Heart left ventricle (tissue), 16 donors: ENCODE results near the gene ATM. TPM values are rescaled to one million over a fixed set of nuclear protein-coding genes. Genes with fewer than 3 reads are reported as not detected.

ENCODE experiments used
- ATAC-seq, 4 donors: fragments of 200-7000 bp; cut with Tn5 transposase; one replicate each; pipeline ENCODE4 v1.9.1; 2020 to 2022; ENCODE audit warnings: moderate library complexity in 4 of 4, mild to moderate bottlenecking in 3 of 4, moderate number of reproducible peaks in 1 of 4
- DNase-seq, 5 donors: peaks; one replicate each; pipeline ENCODE4 v3.0.0-alpha.2; 2020
- H3K27ac ChIP-seq, 12 donors: fragments of 200-600 bp; sonication (generic) in 4 of 12; one replicate each; pipeline versions ENCODE4 v1.5.0 to v1.8.0; 2016 to 2022; ENCODE audit warnings: mild to moderate bottlenecking in 2 of 12
- H3K27me3 ChIP-seq, 9 donors: fragments of 200-600 bp; sonication (generic) in 2 of 9; one replicate each; pipeline versions ENCODE4 v1.5.1 to v1.8.0; 2016 to 2022; ENCODE audit warnings: mild to moderate bottlenecking in 3 of 9
- H3K36me3 ChIP-seq, 9 donors: fragments of 200-600 bp; sonication (generic) in 2 of 9; one replicate each; pipeline versions ENCODE4 v1.5.0 to v1.8.0; 2018 to 2022; ENCODE audit warnings: mild to moderate bottlenecking in 2 of 9
- H3K4me1 ChIP-seq, 12 donors: fragments of 200-600 bp; sonication (generic) in 4 of 12; one replicate each; pipeline versions ENCODE4 v1.5.0 to v1.8.0; 2016 to 2022; ENCODE audit warnings: mild to moderate bottlenecking in 3 of 12
- H3K4me3 ChIP-seq, 12 donors: fragments of 200-600 bp; sonication (generic) in 4 of 12; one replicate each; pipeline versions ENCODE4 v1.5.0 to v1.8.0; 2017 to 2022; ENCODE audit warnings: mild to moderate bottlenecking in 9 of 12, moderate library complexity in 4 of 12
- H3K9me3 ChIP-seq, 12 donors: fragments of 200-600 bp; sonication (generic) in 4 of 12; one replicate each; pipeline versions ENCODE4 v1.5.0 to v1.8.0; 2016 to 2022; ENCODE audit warnings: mild to moderate bottlenecking in 1 of 12
- CTCF ChIP-seq, 12 donors: fragments of 200-600 bp; sonication (generic) in 4 of 12; IDR thresholded peaks; one replicate each; pipeline versions ENCODE4 v1.5.0 to v1.8.0; 2018 to 2022; ENCODE audit warnings: antibody characterized with exemption in 12 of 12, mild to moderate bottlenecking in 5 of 12
- POLR2A ChIP-seq, 2 donors: fragments of 450-650 bp; IDR thresholded peaks; one replicate each; pipeline ENCODE4 v1.6.1; 2017; ENCODE audit warnings: antibody characterized with exemption in 2 of 2, mild to moderate bottlenecking in 2 of 2, moderate library complexity in 2 of 2
- WGBS, 4 donors: extraction: QIAGEN DNeasy Blood & Tissue Kit in 2 of 4; methylation state at CpG; one replicate each; pipeline versions ENCODE4 v1.1.5 to v1.1.7; 2013 to 2018; 5-methylcytosine and 5-hydroxymethylcytosine counted together
- intact Hi-C, 10 donors: fragments of 100-400 bp; cut with DNase I; formaldehyde crosslinking; loops; one replicate each; pipeline versions ENCODE4 v1.11.1 to v1.14.2; 2022
- polyA plus RNA-seq, 2 donors: library from polyadenylated mRNA; stranded (reverse); fragments of 200-250 nt; gene quantifications; one replicate each; pipeline ENCODE4 v1.2.3, GENCODE V29; 2013
- total RNA-seq, 9 donors: library from RNA; depleted of rRNA in 2 of 9; stranded (reverse); fragments of >200 nt in 2 of 9; fragmentation: NEBNext Ultra II Directional in 3 of 9; extraction: Animal tissue kit (Norgen Biotek cat#: 25700) in 3 of 9; gene quantifications; one replicate each; pipeline versions ENCODE4 v1.1.0 to v1.2.4, GENCODE V29; 2016 to 2023
- donor health status: ischemic (EF 13 %, LVEDD 7.1; RV severe dilation, severe dysfunction).
- donor health status: healthy with polysubstance abuse.
- donor health status: DM: no; HTN: yes; CAD: no.
- donor health status: DM: no; HTN: no; CAD: no.
- donor health status: ischemic (EF 25% LVEDD 6.9; RV normal size, moderate dysfunction).
- donor health status: ischemic (EF 25% LVEDD 5.7; RV mildly dilated, moderate dysfunction).
- donor health status: healthy.
- donor health status: DM: yes; HTN: yes; CAD: no.
- donor health status: ischemic (EF 35%, LVEDD 5.7; RV mildly dilated, moderate dysfunction).
- donor health status: nonischemic (EF 11% LVEDD 7.7; RV severe dilation, severe dysfunction).
- donor health status: DM: yes; HTN: yes; CAD: no.
- donor health status: PGD.
- donor health status: ischemic (EF 29% LVEDD 5.4; RV normal size, mild dysfunction).
- donor health status: nonischemic (EF 23%, LVEDD 6.1; RV moderate dilation, normal function).

Gene ATM
- total and polyA plus RNA-seq, 11 donors = 14.0 to 50.8 (median 31.2) TPM

GRCh38 chr11:108289699-108290098 is 66.8 kb downstream of the ATM start:
- Histone ChIP-seq H3K36me3 (peaks cover 0 to 100% (median 95%) of the 10 kb centered on the region in 9 donors), H3K9me3 (no peaks in the 10 kb centered on the region), H3K4me3 (no peak overlapping the region), H3K4me1 (no peaks in the 10 kb centered on the region), H3K27ac (no peak overlapping the region), H3K27me3 (no peaks in the 10 kb centered on the region)
- ATAC-seq (no peak), DNase-seq (no peak)
- intact Hi-C loops = no loop called here
- TF ChIP-seq POLR2A (IDR thresholded peaks at IDR 0.05) = no peak
- TF ChIP-seq CTCF (IDR thresholded peaks at IDR 0.05) = no peak
- 91 to 97% (median 94%) methylated on average over 6 of the region's 6 CpGs for WGBS, 4 donors

- DNase-seq = no peak
Measured at GRCh38 chr11:108293229-108293628, 70.4 kb downstream of the ATM start.

GRCh38 chr11:108302121-108302785 is 79.4 kb downstream of the ATM start:
- intact Hi-C loops = no loop called here
- no peak for TF ChIP-seq CTCF (IDR thresholded peaks at IDR 0.05)
- TF ChIP-seq POLR2A (IDR thresholded peaks at IDR 0.05) = no peak

More at GRCh38 chr11:108293229-108293628, 70.4 kb downstream of the ATM start:
- no peaks in the 10 kb centered on the region for H3K9me3 ChIP-seq
- H3K27ac ChIP-seq = no peak overlapping the region
- intact Hi-C loops = no loop called here
- peaks cover 0 to 100% (median 92%) of the 10 kb centered on the region in 9 donors for H3K36me3 ChIP-seq
- 93 to 98% (median 95%) methylated on average over 3 of the region's 3 CpGs for WGBS, 4 donors
- no peak overlapping the region for H3K4me3 ChIP-seq
- no peak for ATAC-seq
- H3K27me3 ChIP-seq = no peaks in the 10 kb centered on the region
- H3K4me1 ChIP-seq = no peaks in the 10 kb centered on the region
- TF ChIP-seq POLR2A (IDR thresholded peaks at IDR 0.05) (no peak), CTCF (IDR thresholded peaks at IDR 0.05) (no peak)

GRCh38 chr11:108307751-108308150 is 84.9 kb downstream of the ATM start:
- DNase-seq (no peak), ATAC-seq (no peak)
- Histone ChIP-seq H3K9me3 (no peaks in the 10 kb centered on the region), H3K4me1 (no peaks in the 10 kb centered on the region), H3K4me3 (no peak overlapping the region), H3K27ac (no peak overlapping the region), H3K36me3 (peaks cover 2 to 100% (median 93%) of the 10 kb centered on the region in 9 donors), H3K27me3 (no peaks in the 10 kb centered on the region)
- intact Hi-C loops = no loop called here
- 84 to 87% (median 87%) methylated on average over 3 of the region's 3 CpGs for WGBS, 4 donors
- TF ChIP-seq POLR2A (IDR thresholded peaks at IDR 0.05) (no peak), CTCF (IDR thresholded peaks at IDR 0.05) (no peak)

More at GRCh38 chr11:108302121-108302785, 79.4 kb downstream of the ATM start:
- no peaks in the 10 kb centered on the region for H3K9me3 ChIP-seq
- no peak overlapping the region for H3K27ac ChIP-seq
- H3K4me1 ChIP-seq = no peaks in the 10 kb centered on the region
- no peak overlapping the region for H3K4me3 ChIP-seq
- 91 to 98% (median 96%) methylated on average over 1 of the region's 1 CpG for WGBS, 4 donors
- no peaks in the 10 kb centered on the region for H3K27me3 ChIP-seq
- peaks cover 2 to 100% (median 94%) of the 10 kb centered on the region in 9 donors for H3K36me3 ChIP-seq
- ATAC-seq = no peak
- no peak for DNase-seq
